Measurements from ENCODE around the gene TRPM3.

The TRPM3 gene

DNA sequence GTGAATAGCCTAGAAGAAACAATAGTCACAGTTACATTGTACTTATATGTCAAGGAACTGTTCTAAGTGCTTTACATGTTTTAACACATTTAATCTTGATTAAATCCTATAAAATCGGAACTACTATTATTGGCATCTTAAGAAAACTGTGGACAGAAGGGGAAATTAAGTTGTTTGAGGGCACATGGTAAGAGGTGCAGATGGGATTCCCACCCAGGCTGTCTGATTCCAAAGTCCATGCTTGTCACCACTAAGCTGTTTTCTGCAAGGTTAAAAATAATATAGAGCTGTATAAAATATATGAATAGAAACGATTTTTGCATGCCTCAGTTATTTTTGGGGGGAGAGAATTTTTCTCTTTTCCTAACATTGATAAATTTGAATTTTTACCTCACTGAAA is 512.4 kb downstream of the TRPM3 start:
- TF ChIP-seq, protein P1, sequence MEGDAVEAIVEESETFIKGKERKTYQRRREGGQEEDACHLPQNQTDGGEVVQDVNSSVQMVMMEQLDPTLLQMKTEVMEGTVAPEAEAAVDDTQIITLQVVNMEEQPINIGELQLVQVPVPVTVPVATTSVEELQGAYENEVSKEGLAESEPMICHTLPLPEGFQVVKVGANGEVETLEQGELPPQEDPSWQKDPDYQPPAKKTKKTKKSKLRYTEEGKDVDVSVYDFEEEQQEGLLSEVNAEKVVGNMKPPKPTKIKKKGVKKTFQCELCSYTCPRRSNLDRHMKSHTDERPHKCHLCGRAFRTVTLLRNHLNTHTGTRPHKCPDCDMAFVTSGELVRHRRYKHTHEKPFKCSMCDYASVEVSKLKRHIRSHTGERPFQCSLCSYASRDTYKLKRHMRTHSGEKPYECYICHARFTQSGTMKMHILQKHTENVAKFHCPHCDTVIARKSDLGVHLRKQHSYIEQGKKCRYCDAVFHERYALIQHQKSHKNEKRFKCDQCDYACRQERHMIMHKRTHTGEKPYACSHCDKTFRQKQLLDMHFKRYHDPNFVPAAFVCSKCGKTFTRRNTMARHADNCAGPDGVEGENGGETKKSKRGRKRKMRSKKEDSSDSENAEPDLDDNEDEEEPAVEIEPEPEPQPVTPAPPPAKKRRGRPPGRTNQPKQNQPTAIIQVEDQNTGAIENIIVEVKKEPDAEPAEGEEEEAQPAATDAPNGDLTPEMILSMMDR (IDR thresholded peaks at IDR 0.05; ENCODE audit: low read depth, low read length) = no peak
- no peak for DNase-seq (ENCODE audit: extremely low read depth, low read depth)

DNA sequence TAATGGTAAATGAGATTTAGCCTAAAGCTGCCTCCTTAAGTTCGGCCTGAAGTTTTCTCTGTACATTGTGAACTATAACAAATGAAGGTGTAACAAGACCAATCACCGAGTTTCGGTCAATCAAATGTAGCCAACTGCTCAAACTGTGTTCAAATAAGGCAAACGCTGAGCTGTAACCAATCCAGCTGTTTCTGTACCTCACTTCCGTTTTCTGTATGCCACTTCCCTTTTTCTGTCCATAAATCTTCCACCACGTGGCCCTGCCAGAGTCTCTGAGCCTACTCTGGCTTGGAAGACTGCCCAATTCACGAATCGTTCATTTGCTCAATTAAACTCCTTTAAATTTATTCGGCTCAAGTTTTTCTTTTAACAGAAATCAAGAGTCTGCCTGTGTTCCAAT is 513.5 kb downstream of the TRPM3 start:
- TF ChIP-seq, protein P1 (IDR thresholded peaks at IDR 0.05; ENCODE audit: low read depth, low read length) = no peak
- no peak for DNase-seq (ENCODE audit: extremely low read depth, low read depth)

DNA sequence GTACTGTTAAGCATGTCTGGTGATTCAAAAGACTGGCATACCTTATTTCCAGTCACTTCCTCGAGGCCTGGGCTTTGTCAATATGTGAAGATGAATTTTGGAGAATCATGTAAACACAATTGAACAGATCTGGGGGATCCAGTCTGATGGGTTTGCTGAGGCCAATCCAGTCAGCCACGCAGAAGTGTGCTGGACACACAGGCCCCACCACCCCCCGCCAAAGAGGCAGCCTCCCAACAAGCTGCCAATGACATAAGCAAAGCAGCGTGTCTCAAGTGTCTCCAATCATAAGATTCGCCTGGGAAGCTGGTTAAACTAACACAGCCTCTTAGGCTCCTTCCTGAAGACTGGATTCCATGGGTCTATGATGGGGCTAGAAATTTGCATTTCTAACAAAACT is 514.1 kb downstream of the TRPM3 start:
- TF ChIP-seq, protein P1 (IDR thresholded peaks at IDR 0.05; ENCODE audit: low read depth, low read length) = no peak
- DNase-seq (ENCODE audit: extremely low read depth, low read depth) = no peak

DNA sequence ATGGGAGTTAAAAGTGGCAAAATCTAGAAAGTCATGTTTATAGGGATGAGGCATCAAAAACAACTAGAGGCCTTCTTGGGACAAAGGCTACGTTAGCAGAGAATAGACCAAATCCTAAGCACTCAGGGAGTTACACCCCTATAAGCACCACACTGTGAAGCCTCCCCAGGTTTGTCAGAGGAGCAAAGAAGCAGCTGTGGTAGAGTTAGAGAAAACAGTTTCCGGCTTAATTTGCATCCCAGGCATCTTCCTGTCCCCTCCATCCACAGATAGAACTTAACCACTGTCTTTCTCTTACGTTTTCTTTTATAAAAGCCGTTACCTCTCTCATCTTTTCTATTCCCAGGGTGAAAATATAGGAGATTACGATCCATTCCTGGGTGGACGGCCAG is 518.4 kb downstream of the TRPM3 start:
- DNase-seq (ENCODE audit: extremely low read depth, low read depth) = no peak
- TF ChIP-seq, protein P1 (IDR thresholded peaks at IDR 0.05; ENCODE audit: low read depth, low read length) = no peak

DNA sequence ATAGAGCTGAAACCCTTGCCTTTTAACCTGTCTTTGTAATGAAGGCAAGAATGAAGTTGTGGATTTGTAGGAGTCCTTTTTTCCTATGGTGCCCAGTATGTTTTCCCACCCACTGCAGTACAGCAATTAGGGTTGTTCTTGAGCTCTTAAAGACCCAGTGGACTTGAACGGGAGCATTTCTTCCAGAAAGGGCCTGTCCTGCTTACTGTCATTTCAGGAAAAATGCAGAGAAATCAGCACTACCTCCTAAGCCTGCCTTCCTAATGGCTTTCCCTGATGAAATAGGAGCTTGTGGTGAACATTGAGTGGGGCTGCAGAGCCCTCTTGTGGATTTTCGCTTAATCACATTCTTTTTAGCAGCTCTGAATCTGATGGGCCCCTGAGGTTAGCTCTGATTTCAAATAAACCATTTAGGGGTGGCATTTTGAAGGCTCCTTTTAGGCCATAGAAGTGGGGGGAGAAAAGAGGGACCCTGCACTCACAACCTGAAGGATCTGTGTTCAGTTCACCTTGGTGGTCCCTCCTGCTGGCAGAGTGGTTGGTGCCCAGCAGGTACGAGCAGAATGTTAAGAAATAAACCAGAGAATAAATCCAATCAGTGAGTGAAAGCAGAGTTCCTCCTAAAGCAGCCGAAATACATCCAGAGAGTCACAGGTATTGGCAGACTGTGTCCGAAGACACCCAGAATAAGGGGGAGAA is 519.0 kb downstream of the TRPM3 start:
- DNase-seq (ENCODE audit: extremely low read depth, low read depth) = peak; percentile 80
- TF ChIP-seq, protein P1 (IDR thresholded peaks at IDR 0.05; ENCODE audit: low read depth, low read length) = peak; percentile 66

DNA sequence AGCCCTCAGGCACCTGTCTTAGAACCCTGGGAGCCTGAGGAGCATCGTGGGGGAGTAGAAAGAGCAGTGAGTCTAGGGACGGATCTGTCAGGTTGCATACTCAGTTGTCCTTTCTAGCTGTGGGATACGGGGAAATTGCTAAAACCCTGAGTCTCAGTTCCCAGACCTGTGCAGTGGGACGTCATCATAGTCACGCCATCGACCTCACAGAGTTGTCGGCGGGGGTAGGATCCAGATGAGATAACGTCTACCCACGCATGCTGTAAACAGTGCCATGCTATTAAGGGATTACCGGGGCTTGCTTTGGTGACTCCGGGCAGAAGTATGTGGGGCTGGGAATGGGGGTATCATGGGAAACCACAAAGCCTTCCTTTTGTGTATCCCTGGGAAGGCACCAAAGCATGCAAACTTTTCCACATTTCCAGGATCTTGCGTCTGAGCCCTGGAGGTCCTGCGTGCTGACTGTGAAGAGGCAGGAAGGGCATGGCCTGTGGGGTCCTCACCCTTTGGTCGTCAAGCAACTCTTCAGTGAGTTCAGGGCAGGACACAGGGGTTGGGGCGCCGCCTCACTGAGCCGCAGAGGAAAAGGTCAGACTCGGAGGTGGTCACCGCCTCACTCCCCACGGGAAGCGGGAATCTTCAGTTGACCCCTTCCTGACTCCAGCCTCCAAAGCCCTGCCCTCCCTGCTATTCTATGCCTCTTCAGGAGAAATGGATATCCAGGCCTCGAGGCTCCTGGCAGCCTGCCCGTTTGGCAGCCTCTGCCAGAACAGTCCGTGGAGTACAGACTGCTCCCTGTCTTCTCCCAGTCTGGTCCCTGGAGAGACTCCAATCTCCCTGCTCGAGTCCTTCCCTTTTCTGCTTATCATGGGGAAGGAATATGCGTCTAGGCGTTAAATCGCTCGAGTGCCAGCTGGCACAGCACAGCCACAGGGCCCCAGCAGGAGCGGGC is 520.1 kb downstream of the TRPM3 start:
- DNase-seq (ENCODE audit: extremely low read depth, low read depth) = peak; percentile 99
- TF ChIP-seq, protein P1 (IDR thresholded peaks at IDR 0.05; ENCODE audit: low read depth, low read length) = no peak

DNA sequence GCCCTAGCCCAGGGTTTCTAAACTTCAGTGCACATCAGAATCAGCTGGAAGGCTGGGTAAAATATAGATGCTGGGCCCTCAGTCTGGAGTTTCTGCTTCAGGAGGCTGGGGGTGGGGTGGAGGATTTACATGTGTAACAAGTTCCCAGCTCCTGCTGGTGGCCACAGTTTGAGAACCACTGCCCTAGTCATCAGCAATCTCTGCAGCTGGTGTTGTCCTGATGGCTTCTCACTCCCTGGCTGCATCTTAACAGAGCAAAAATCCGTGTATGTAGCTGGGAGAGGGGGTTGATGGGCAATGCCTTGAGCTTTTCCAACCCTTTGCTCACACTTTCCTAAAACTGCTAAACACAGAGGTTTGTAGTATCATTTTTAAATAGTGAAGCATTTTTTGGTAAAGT is 520.9 kb downstream of the TRPM3 start:
- TF ChIP-seq, protein P1 (IDR thresholded peaks at IDR 0.05; ENCODE audit: low read depth, low read length) = peak; percentile 12
- peak; percentile 57 for DNase-seq (ENCODE audit: extremely low read depth, low read depth)
